Ascending aorta (tissue), 2 donors: Measurements from ENCODE around the gene UBASH3A. TPM values are rescaled to one million over a fixed set of nuclear protein-coding genes. Genes with fewer than 3 reads are reported as not detected.

Experiments used
- DNase-seq, 2 donors: peaks; one replicate each; pipeline ENCODE4 v3.0.0-alpha.2; 2019; ENCODE audit warnings: low spot score in 2 of 2
- H3K27ac ChIP-seq, 2 donors: fragments of 200-600 bp; sonication (generic); one replicate each; pipeline ENCODE4 v1.5.1; 2016 to 2017; ENCODE audit warnings: mild to moderate bottlenecking in 1 of 2
- H3K27me3 ChIP-seq: fragments of 200-600 bp; sonication (generic); one replicate; pipeline ENCODE4 v1.5.1; 2017
- H3K36me3 ChIP-seq, 2 donors: fragments of 200-600 bp; sonication (generic); one replicate each; pipeline ENCODE4 v1.5.1; 2016
- H3K4me1 ChIP-seq, 2 donors: fragments of 200-600 bp; sonication (generic); one replicate each; pipeline ENCODE4 v1.5.1; 2016 to 2017; ENCODE audit warnings: mild to moderate bottlenecking in 1 of 2
- H3K4me3 ChIP-seq, 2 donors: fragments of 200-600 bp; sonication (generic); one replicate each; pipeline ENCODE4 v1.5.1; 2016 to 2017; ENCODE audit warnings: mild to moderate bottlenecking in 1 of 2
- H3K9me3 ChIP-seq, 2 donors: fragments of 200-600 bp; sonication (generic); one replicate each; pipeline ENCODE4 v1.5.1; 2016
- intact Hi-C: fragments of 100-400 bp; cut with DNase I; formaldehyde crosslinking; loops from one replicate; pipeline ENCODE4 v1.15.1; 2023
- total RNA-seq: library from RNA; depleted of rRNA; stranded (reverse); fragments of >200 nt; gene quantifications from one replicate; pipeline ENCODE4 v1.1.0, GENCODE V29; 2016
- TF ChIP-seq, protein P1 (sequence below), 3 experiments: fragments of 200-600 bp in 2 of 3; fragments of 450-650 bp in 1 of 3; sonication (generic) in 2 of 3; IDR thresholded peaks; one replicate each; pipeline ENCODE4 v1.5.1; 2016 to 2019; ENCODE audit warnings: antibody characterized with exemption in 3 of 3, mild to moderate bottlenecking in 1 of 3, moderate library complexity in 1 of 3

The UBASH3A gene
- total RNA-seq, 1 donor from 2014 or later, result 0.75 TPM

GRCh38 chr21:42491328-42491727 is 87.6 kb downstream of the UBASH3A start:
- intact Hi-C loops, result loop anchor here (10.0 kb wide), 3 partner anchors 393 to 1327 kb away; partner anchors contain the start of genes BACE2 and MX1
- no peaks in the 10 kb centered on the region for H3K27me3 ChIP-seq
- H3K9me3 ChIP-seq, result no peaks in the 10 kb centered on the region
- no peak overlapping the region for H3K4me3 ChIP-seq
- H3K27ac ChIP-seq, result no peak overlapping the region
- DNase-seq, result no peak
- TF ChIP-seq, protein P1, sequence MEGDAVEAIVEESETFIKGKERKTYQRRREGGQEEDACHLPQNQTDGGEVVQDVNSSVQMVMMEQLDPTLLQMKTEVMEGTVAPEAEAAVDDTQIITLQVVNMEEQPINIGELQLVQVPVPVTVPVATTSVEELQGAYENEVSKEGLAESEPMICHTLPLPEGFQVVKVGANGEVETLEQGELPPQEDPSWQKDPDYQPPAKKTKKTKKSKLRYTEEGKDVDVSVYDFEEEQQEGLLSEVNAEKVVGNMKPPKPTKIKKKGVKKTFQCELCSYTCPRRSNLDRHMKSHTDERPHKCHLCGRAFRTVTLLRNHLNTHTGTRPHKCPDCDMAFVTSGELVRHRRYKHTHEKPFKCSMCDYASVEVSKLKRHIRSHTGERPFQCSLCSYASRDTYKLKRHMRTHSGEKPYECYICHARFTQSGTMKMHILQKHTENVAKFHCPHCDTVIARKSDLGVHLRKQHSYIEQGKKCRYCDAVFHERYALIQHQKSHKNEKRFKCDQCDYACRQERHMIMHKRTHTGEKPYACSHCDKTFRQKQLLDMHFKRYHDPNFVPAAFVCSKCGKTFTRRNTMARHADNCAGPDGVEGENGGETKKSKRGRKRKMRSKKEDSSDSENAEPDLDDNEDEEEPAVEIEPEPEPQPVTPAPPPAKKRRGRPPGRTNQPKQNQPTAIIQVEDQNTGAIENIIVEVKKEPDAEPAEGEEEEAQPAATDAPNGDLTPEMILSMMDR (IDR thresholded peaks at IDR 0.05), result no peak
- H3K36me3 ChIP-seq, result no peaks in the 10 kb centered on the region
- H3K4me1 ChIP-seq, result no peaks in the 10 kb centered on the region

DNA sequence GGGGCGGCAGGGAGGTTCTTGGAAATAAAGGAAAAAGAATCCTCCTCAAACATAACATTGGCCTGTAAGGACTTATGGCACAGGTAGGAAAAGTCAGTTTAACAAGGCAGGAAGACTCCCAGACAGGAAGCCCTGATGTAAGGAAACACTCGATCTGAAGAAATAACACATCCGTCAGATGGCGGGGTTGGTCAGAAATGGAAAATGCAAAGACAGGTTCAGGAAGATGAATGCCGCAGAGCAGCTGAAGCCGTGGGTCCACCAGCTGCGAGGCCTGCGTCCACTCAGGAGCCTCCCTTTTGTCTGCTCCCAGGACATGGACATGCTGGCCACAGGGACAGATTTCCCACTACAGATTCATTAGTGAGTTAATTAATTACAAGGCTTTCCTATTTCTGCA is 88.5 kb downstream of the UBASH3A start:
- H3K27ac ChIP-seq, result no peak overlapping the region
- TF ChIP-seq, protein P1 (IDR thresholded peaks at IDR 0.05), result no peak
- no peaks in the 10 kb centered on the region for H3K9me3 ChIP-seq
- peak in 1 of 2 donors; percentile 41 for DNase-seq
- H3K27me3 ChIP-seq, result no peaks in the 10 kb centered on the region
- no peak overlapping the region for H3K4me3 ChIP-seq
- no peaks in the 10 kb centered on the region for H3K4me1 ChIP-seq
- intact Hi-C loops, result loop anchor here (10.0 kb wide), 3 partner anchors 393 to 1327 kb away; partner anchors contain the start of genes BACE2 and MX1
- H3K36me3 ChIP-seq, result no peaks in the 10 kb centered on the region

DNA sequence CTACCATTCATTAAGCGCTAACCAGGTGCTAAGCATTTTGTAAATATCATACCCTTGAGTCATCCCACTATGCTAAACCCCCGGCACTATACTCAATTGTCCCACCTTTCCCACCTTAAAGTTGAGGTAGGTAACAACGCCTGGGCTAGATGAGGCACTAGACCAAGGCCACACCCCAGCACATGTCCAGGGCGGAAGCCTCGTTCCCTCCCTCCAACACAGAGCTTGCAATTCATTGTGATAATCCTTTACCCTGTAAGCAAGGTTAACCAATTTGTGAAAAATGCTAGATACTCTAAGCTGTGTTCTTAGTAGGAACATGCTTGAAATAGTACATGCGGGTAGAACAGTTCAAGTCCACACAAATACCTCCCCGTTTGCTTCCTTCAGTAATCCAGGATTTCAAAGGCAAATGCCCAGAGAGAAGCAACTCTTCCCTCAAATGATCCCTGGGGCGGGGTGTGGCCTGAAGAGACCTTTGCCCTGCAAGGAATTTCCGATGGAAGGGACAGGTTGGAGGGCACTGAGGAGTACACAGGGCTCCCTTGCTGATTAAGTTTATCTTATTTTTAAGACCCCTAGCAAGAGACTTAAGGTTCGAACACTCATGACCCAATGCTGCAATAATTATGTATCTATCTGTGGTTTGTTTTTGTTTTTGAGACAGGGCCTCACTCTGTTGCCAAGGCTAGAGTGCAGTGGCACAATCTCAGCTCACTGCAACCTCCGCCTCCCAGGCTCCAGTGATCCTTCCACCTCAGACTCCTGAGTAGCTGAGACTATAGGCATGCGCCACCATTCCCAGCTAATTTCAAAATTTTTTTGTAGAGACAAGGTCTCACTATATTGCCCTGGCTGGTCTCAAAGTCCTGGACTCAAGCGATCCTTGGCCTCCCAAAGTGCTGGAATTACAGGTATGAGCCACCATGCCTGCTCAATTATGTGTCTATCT is 89.7 kb downstream of the UBASH3A start:
- H3K4me1 ChIP-seq, result no peaks in the 10 kb centered on the region
- peak in 1 of 2 donors; percentile 42 for DNase-seq
- H3K4me3 ChIP-seq, result no peak overlapping the region
- intact Hi-C loops, result loop anchor here (10.0 kb wide), 3 partner anchors 391 to 1329 kb away; partner anchors contain the start of genes BACE2 and MX1
- H3K36me3 ChIP-seq, result no peaks in the 10 kb centered on the region
- H3K27me3 ChIP-seq, result no peaks in the 10 kb centered on the region
- no peaks in the 10 kb centered on the region for H3K9me3 ChIP-seq
- H3K27ac ChIP-seq, result no peak overlapping the region
- TF ChIP-seq, protein P1 (IDR thresholded peaks at IDR 0.05), result no peak

DNA sequence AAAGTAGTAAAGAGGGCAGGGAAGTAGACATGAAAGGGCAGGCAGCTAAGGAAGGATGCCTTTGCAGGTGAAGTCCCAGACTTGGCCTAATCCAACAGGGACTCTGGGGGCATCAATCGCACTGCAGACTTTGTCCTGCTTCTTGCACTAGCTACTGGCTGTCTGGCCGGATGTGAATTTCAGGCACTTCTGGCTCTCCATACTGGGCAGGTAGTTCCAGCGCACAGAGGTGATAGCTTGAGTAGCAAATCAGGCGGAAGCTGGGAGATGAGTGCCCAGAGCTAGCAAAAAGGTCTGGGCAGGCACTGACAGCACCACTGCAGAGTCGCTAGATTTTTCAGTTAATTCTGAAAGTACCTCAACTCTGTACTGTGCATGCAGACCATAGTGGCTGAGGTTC is 91.3 kb downstream of the UBASH3A start:
- intact Hi-C loops, result loop anchor here (5.0 to 10.0 kb wide), 4 partner anchors 390 to 1330 kb away; partner anchors contain the start of genes BACE2, MX1 and PKNOX1
- Histone ChIP-seq H3K4me3 (no peak overlapping the region), H3K9me3 (no peaks in the 10 kb centered on the region), H3K36me3 (no peaks in the 10 kb centered on the region), H3K27me3 (no peaks in the 10 kb centered on the region), H3K4me1 (no peaks in the 10 kb centered on the region), H3K27ac (no peak overlapping the region)
- TF ChIP-seq, protein P1 (IDR thresholded peaks at IDR 0.05), result no peak
- peak in 1 of 2 donors; percentile 46 for DNase-seq

GRCh38 chr21:42495765-42496119 is 92.0 kb downstream of the UBASH3A start:
- intact Hi-C loops, result loop anchor here (1.0 to 10.0 kb wide), 7 partner anchors 17 to 1331 kb away; partner anchors contain the start of genes BACE2, MX1, PKNOX1 and SLC37A1
- Histone ChIP-seq H3K4me3 (peak overlapping the region; percentile 76 to 77), H3K4me1 (no peaks in the 10 kb centered on the region), H3K36me3 (no peaks in the 10 kb centered on the region), H3K27ac (no peak overlapping the region), H3K9me3 (no peaks in the 10 kb centered on the region), H3K27me3 (no peaks in the 10 kb centered on the region)
- no peak for DNase-seq
- TF ChIP-seq, protein P1 (IDR thresholded peaks at IDR 0.05), result no peak
